Embryonic facial prominence (tissue), 1 donor: ENCODE results near the gene TUBB.

Experiments used
- DNase-seq: peaks from one replicate; pipeline ENCODE4 v3.0.0-alpha.2; 2016; ENCODE audit errors: extremely low spot score

The TUBB gene

DNA sequence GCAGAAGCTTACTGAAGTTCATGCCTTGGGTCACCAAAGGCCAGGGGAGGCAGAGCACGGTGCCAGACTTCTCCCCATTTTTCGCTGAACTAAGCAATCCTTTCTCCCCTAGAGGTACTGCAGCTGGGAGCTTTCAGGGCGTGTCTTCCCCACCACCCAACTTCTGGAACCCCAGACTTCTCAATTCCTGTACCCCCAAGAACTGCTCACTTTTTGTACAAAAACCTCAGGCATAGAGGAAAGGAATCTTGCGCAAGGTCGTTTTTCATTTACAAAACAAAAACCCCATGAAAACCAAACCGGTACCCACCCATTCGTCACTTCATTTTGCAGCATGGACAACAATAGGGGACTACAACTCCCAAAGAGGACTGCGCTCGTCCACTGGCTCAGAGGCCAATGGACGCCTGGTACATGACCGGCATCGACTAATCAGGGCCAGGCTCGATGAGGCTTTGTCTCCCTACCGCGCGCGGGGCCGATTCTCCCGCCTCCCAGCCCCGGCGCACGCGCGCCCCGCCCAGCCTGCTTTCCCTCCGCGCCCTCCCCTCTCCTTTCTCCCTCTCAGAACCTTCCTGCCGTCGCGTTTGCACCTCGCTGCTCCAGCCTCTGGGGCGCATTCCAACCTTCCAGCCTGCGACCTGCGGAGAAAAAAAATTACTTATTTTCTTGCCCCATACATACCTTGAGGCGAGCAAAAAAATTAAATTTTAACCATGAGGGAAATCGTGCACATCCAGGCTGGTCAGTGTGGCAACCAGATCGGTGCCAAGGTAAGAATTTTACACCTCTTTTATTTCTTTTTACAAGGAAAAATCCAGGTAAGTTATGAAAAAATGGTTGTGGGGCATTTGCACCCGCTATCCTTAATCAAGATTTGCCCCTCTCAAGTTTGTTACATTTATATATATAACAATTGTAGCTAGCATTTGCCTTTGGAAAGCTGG is at the start of gene TUBB:
TUBB (plus strand) TSS at position 562 of the 947 bp plus-strand sequence; CDS start at position 717, 155 bp downstream.
- DNase-seq = peak; percentile 97

DNA sequence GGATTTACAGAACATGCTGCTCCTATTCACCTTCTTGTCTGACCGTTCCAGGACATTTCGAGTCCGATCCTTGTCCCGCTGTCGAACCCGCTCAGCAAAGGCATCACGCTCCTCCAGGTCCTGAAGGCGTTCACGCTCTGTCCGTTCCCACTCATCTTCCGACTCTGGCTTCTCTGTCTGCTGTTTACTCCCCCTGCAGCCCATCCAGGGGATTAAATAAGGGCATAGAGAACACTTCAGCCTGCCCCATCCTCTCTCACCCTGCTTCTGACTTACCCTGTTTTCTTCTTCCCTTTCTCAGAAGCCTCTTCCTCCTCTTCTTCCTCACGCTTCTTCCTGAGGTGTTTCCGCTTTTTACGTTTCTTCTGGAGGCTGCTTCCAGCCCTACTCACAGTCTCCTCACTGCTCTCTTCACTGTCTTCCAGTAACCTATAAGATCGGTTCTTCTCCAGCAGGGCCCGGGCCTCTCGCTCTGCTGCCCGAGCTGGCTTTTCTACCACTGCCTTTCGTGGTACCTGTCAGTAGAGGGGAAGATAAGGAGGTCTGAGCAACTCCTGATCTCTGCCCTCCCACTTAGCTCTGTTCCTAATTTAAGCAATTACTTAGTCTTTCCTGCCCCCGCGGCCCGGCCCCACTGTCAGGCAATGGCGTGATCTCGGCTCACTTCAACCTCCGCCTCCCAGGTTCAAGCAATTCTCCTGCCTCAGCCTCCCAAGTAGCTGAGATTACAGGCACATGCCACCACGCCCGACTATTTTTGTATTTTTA is 49.2 kb upstream of the TUBB start:
- DNase-seq = no peak

DNA sequence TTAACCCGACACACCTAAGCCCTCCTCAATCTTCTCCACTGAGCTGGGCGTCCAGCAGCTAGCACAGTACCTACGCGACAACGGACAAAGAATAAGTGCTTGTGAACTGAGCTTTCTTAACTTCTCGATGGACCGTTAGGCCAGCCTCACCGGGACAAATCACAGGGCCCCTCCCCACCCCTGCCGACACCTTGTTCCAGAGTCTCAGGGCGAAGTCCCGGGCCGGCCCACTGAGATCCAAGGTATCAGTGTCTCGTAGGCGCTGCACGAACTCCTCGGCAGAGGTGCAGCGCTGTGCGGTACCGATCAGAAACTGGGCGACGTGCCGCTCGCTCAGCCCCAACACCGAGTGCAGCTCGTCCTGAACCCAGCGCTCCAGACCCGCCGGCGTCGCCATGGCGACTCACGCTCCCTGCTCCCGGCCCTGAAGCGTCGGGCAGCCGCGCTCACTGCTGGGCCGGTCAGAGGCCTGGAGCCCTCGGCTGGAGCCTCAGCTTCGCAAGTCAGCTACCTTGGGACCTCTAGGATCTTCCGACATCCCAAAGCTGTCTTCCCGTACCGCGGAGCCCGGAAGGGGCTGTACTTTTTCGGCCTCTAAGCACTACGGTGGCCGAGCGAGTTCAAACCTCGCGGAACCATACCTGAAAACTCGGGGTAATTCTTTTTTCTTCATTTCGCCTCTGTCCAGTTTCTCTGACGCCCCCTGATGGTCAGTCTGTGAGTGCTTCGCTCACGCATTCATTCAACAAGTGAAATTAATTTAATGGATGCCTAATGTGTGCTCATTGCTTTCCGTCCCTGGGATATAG is 47.5 kb upstream of the TUBB start, which contains the start of gene DHX16:
DHX16 (minus strand) TSS at position 562 of the 809 bp plus-strand sequence; CDS start at position 397, 165 bp downstream.
- peak; percentile 91 for DNase-seq

DNA sequence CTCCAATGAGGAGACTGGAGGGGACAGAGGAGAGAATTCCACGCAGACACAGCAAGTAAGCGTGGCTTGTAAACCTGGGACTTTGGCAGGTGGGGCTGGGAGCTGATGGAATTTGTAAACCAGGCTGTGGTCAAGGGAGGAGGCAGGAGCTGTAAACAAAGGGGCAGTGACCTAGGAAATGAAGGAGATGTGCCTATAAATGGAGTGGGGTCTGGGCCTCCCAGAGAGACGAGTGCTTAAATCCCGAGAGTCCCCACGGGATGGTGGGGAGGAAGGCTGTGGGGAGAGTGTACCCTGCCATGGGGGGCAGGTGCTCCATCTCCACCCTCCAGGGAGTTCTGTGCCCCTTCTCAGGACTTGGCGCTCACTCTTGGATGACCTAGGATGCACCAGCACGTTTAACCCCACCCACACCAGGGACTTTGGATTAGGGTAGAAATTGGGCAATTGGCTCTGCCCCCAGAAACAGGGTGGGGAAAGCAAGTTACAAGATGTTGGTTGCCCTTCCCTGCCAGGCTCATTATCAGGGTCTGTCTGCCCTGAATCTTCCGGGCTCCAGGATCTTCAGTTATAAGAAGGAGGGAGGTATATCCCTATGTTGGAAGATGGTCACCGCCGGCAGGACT is 43.4 kb upstream of the TUBB start:
- DNase-seq = no peak

DNA sequence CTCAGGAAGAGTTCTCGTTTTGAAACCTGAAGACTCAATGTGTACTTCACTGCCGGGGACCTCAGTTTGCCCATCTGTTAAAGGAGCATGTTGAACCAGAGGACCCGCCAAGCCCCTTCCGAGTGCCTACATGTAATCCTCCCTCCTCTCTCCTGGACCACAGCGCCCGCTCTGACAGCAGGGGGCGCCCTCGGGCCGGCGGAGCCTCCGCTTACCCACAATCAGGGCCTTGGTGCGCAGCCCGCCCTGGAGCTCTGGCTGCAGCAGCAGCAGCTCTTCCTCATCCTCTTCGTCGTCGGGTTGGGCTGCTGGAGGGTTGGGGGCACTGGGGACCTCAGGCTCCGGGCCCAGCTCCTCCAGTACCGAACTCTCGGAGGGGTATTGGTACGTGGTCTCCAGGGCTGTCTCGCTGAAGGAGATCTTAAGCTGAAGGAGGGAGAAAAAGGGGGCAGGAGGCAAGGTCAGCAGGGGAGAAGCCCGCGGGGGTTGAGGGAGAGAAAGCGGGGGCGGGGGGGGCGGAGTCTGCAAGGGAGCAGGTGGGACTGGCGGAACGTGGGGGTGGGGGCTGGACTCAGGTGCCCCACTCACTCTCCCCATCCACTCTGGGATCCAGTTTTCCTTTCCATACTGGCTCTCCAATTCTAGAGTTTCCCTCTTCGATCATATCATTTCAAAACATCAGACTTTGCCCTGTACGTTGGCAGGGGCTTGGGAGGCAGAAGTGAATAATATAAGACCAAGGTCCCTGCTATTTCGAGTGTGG is 41.0 kb upstream of the TUBB start:
- no peak for DNase-seq

DNA sequence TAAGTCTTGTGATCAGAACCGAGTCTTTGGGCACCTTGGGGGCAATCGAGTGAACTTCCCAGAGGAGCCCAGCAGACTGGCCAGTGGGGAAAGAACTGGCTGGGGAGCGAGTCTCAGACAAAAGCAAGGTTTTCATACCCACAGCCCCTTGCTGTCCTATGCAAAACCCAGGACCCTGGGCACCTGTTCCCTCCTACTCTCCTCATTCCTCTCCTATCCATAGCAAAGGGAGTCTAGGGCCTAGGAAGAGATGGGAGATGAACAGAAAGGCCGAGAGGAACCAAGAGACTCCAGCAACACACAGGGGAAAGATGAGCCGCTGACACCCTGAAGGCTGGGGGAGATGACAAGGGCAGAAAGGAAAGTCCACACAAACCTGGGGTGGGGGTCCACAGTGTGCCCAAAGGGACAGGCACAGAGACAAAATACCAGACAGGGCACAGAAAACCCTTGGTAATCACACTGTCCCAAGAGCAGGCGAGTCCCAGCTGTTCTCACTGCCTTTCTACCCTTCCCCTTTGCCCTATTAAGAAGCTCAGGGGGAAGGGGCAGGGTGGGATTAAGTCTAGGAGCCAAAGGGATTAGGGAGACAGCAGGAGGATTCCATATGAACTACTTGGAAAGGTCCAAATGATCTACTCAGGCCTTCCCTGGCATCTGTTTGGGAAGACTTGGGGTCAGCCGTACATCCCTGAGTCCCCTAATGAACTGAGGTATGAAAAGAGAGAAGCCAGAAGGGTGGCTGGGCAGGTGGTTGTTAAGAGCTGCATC is 40.2 kb upstream of the TUBB start:
- DNase-seq = no peak

DNA sequence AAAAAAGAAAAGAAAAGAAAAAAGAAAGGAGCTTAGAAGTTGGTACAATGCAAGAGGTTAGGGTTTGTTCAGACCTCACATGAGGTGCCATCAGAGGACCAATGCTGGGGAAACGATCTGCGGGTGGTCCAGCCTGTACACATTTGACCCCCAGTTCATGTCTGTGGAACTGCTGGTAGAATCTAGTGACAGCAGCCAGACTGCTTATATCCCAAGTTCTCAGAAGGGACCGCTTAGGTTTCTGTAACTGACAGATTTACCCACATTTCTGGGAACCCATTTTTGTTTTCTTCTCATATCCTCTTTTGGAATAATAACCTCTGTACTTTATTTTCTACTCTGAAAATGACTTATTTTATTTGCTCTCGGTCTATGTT is 38.4 kb upstream of the TUBB start:
- DNase-seq = no peak

DNA sequence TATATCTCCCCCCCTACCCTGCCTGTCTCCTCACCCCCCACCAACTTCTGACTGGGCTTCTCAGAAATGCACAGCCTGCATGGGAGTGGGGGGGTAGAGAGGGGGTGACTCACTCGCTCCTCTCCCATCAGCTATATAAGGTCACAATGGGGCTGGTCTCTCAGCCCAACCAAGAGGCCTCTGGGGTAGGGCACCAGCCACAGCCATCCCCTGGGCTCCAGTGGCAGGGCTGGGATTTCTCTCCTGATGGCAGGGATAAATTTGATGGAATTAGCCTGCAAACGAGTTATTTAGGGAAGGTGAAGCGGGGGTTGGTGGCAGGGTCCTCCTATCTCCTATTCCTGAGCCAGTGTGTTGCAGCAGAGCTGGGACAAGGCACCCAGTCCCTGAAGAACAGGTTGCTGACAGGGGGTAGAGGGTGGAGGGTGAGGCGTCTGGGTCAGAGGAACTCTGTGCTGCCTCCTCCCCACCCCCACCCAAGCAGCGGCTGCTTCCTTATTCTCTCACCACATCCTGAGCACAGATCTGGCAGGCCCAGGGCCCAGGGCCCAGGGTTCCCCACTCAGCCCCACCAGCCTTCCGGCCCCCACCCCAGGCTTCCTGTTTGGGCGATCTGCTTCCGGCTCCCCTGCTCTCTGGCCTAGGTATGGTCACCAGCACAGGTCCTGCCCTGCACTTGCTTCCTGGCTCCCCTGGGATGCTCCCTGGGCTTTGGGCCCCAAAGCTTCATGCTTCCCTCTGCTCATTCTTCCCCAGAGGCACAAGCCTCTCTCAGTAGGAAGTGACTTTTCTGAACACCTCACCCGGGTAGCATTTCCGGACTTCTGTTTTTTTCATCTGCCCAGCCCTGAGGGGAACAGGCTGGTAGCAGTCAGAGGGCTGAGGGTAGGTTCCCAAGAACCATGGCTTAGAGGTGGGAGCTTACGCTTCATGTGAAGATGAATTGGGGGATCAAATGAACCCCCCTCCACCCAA is 37.7 kb upstream of the TUBB start:
- DNase-seq = no peak

DNA sequence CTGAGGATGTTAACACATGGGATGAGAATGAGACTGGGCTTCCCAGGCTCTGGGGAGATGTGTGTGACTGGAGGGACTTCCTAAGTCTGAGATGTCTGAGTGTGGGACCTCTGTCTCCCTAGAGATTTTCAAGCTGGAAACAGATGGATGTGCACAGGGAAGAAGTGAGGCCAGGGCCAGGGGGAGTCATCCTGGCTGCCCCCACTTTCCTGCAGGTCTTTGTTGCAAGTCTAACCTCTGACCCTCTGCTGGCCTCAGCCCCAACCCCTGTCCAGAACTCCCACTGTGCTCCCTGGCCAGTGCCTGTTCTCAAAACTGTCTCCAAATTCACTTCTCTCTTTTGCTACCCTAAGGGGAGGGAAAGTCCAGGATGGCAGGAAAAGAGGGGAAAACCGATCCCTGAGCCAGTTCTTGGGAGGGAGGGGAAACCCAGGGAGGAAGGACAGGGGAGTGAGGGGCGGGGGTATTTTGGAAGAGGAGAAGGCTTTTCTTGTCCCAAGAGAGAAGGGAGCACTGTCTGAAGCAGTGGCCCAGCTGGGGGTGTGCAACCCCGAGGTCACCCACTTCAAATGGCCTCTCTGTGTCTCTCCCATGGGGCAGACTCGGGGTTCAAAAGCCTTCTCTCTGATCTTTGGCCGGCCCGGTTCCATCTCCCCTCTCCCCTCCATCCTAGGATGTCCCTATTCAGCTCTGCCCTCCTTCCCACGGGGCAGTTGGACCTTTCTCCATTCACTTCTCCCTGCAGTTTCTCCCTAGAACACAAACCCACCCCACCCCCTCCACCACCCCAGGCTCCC is 36.8 kb upstream of the TUBB start:
- no peak for DNase-seq

DNA sequence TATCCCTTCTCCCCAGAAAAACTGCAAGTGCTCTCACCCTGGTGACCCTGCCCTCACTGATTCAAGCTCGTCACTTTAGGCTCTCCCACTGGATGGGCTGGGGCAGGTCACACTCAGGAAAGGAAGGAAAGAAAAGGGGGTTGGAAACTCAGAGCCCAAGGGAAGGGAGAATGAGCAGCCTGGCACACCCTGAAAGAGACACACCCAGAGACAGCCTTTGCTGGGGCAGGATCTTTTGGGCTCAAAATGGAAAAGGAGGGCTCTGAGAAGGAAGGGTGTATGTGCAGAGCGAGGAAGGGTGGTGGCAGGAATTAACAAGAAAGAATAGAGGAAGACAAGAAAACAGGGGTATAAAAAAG is 36.2 kb upstream of the TUBB start:
- no peak for DNase-seq

DNA sequence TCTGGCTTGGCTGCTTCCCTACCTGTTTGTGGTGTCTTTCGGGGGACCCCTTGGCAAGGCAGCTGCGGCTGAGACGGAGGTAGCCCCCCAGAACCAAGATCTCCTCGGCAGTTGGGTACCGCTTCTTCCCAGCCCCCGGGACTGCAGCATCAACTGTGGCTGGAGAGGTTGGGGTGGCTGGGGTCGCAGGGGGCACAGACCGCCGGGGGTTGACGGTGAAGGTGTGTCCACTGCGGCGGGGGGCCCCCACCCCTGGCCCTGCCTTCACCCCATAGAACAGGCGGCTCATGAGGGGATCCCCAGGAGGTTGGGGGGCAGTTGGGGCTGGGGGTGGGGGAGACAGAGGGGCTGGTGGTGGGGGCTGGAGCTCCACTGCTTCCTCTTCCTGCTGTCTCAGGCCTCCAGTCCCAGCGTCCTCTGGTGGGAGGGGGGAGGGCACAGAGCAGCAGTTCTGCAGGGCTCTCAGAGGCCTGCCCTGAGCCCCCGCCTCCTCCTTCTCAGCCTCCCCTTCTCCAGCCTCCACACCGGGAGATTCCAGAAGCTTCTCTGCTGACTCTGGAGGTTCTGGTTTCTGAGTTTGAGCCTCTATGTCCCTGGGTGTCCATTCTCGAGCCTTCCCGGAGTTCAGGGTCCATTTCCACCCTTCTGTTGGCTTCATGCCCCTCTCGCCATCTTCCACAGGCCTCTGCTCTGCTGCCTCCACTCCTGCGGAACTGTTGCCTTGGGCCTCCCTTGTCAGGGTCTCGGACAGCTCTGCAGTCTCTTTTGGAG is 35.6 kb upstream of the TUBB start:
- no peak for DNase-seq

DNA sequence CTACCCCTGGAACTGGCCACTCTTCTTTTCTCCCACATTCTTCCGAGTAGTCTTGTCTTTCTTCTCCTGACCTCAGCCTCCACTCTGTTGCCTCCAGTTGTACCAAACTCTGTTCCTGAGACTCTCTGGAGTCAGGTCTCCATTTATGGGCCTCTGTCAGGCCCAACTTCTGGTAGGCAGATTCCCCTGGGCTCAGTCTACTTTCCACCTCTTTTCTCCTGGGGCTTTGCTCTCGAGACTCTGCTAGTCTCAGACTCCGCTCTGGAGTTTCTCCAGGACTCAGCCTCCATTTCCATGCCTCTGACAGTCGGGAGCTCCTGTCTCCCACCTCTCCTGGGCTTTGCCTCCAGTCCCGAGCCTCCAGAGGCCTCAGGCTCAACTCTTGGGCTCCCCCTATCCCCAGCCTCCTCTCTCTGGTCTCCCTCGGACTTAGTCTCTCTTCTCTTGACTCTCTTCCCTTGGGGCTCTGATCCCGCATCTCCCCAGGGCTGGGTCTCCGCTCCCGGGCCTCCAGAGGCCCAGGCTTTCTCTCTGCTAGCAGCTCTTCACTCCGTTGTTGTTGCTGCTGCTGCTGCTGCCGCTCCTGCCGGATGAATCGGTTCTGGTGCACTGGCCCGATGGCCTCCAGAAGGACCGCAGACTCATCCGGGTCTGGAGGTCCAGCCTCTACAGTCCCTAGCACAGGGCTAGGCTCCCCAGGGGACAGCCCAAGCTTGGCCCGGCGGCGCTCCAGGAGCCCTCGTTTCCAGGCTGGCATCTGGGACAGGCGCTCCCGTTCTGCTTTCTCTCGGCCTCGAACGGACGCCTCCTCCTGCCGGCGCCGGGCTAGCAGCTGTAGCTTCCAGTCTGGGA is 34.8 kb upstream of the TUBB start:
- no peak for DNase-seq

DNA sequence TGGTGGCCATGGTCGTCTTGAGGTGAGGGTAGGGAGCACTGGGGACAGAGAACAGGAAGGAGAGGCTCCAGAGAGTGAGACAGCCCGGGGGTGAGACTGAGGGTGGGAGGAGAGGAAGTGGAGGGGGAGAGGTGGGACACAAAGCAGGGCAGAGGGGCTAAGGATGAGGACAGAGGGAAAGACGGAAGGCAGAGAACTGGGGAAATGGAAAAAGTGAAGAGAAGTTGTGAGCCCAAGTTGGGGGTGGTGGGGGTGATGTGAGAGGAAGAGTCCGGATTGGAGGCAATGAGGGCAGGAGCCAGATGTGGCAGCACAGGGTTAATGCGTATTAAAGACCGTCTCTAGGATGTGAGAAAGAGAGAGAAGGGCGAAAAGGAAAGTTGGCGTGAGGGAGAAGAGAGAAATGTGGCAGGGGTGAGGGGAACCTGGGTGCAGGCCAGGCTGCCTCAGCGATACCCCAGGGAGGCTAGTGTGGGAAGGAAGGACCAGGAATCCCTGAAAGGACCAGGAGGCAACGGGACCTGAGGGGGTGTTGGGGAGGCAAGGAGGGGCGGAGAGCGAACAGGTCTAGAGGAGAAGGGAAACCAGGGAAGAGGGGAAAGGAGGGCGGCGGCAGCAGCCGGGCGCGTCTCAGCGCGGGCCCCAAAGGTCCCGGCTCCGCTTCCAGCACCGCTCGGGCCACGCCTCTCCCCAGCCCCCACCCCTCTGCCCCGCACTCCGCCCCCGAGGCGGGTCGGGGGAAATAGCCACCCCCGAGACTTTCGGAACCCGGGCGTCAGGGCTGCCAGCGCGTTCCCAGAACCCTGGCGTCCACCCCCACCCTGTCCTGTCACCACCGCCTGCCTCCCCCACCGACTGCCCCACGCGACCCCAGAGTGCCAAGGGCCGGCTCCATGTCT is 33.9 kb upstream of the TUBB start, which contains the start of gene PPP1R18:
PPP1R18 (minus strand) TSS at position 637 of the 899 bp plus-strand sequence; CDS start at position 10, 627 bp downstream.
- no peak for DNase-seq

DNA sequence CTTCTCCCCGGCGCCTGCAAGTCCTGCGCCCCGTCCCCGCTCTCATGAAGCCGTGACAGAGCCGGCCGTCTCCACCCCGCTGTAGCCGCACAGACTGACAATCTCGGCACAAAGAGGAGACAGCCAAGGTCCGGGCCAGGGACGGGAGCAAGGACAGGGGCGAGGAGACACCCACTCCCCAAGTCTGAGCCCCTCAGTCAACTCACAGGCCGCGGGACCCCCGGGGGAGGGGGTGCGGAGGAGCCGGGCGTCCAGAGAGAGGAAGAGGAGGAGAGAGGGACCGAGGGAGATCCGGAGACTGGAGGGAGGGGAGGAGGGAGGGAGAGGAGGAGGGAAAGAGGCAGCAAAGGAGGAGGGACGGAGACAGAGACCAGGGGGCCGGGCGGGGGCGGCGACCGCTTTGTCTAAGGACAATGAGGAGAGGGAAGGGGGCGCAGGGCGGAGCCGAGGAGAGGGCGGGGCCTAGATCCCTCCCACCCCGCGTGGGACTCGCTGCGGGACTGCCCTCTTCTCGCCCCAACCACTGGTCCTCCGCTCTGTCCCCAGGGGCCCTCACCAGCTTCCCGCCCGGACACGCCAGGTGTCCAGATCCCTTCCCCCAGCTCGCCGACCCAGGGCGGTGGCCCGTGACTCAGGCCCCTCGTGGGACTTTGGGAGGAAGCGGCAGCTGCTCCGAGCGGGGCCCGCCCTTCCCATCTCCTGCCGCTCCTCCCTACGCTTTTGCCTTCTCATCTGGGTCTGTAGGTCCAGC is 33.1 kb upstream of the TUBB start:
- peak; percentile 88 for DNase-seq
